IMR-90 (cell line): ENCODE measurements around the gene TMEM213.

Source experiments
- CEBPB ChIP-seq: IDR thresholded peaks from 2 replicates; pipeline ENCODE4 v1.6.1; 2012; ENCODE audit warnings: low read depth, low read length, improper control_type of control experiment
- CHD1 ChIP-seq: IDR thresholded peaks from 2 replicates; pipeline ENCODE4 v1.6.1; 2012; ENCODE audit warnings: low read depth, low read length, improper control_type of control experiment
- FOS ChIP-seq: fragments of 150-350 bp; IDR thresholded peaks from 2 replicates; pipeline ENCODE4 v1.6.1; 2016; ENCODE audit warnings: low read depth, low read length
- MAZ ChIP-seq: IDR thresholded peaks from 2 replicates; pipeline ENCODE4 v1.6.1; 2012; ENCODE audit warnings: low read depth, mild to moderate bottlenecking, low read length, improper control_type of control experiment, moderate library complexity, borderline replicate concordance
- MXI1 ChIP-seq: IDR thresholded peaks from 2 replicates; pipeline ENCODE4 v1.6.1; 2012; ENCODE audit warnings: low read depth, mild to moderate bottlenecking, low read length, moderate library complexity, borderline replicate concordance
- NFE2L2 ChIP-seq: fragments of 150-350 bp; IDR thresholded peaks from 2 replicates; pipeline ENCODE4 v1.6.1; 2016; ENCODE audit warnings: low read depth, mild to moderate bottlenecking, low read length
- POLR2A ChIP-seq: IDR thresholded peaks from 2 replicates; pipeline ENCODE4 v1.6.1; 2012; ENCODE audit warnings: mild to moderate bottlenecking, low read depth, low read length
- RCOR1 ChIP-seq: IDR thresholded peaks from 2 replicates; pipeline ENCODE4 v1.6.1; 2012; ENCODE audit warnings: mild to moderate bottlenecking, low read length, improper control_type of control experiment; ENCODE audit not compliant: insufficient replicate concordance
- RFX5 ChIP-seq: IDR thresholded peaks from 2 replicates; pipeline ENCODE4 v1.8.0; 2012; ENCODE audit warnings: low read depth, mild to moderate bottlenecking, low read length, moderate library complexity
- SMC3 ChIP-seq: fragments of 150-350 bp; IDR thresholded peaks from 2 replicates; pipeline ENCODE4 v1.6.1; 2016; ENCODE audit warnings: low read depth, mild to moderate bottlenecking, antibody characterized with exemption, low read length, moderate library complexity
- TF ChIP-seq, protein P1 (sequence below): conservative IDR thresholded peaks from 2 replicates; pipeline ENCODE4 v1.5.1; 2012; ENCODE audit warnings: mild to moderate bottlenecking, low read depth, low read length, improper control_type of control experiment
- TF ChIP-seq, protein P2 (sequence below): fragments of 150-350 bp; IDR thresholded peaks from 2 replicates; pipeline ENCODE4 v1.6.1; 2016; ENCODE audit warnings: low read depth, mild to moderate bottlenecking, low read length, moderate library complexity, borderline replicate concordance
- TF ChIP-seq, protein P3 (sequence below): fragments of 150-350 bp; IDR thresholded peaks from 2 replicates; pipeline ENCODE4 v1.6.1; 2017; ENCODE audit warnings: mild to moderate bottlenecking, antibody characterized with exemption, low read length, low read depth

DNA sequence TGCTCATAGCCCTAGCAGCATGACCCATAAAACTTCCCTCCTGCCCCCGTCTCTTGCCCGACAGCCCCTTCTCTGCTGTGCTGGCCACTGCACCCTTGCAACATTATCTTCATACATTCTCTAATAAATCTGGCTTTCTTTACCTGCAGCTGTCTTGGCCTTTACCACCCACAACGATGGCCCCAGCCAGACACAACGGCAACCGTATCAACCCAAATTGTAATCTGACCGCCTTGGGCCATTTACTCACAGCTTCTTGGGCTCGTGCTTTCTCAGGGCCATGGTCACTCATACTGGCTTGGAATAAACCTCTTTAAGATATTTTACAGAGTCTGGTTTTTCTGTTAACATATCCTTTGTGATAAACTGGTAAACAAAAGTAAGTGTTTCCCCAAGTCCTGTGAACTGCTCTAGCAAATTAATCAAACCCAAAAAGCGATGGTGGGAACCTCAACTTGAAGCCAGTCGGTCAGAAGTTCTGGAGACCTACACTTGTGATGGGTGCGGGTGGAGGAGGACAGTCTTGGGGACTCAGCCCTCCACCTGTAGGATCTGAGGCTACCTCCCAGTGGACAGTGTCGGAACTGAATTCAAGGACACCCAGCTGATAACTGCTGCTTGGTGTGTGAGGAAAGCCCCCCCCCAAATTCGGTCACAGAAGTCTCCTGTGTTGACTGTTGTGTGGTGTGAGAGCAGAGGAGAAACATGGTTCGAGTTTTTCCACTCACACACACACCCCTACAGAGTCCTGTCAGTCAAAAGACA lies 87.8 kb downstream of the TMEM213 start:
- TF ChIP-seq SMC3, result no peak
- TF ChIP-seq CEBPB, result no peak
- no peak for TF ChIP-seq CHD1
- TF ChIP-seq, protein P1, sequence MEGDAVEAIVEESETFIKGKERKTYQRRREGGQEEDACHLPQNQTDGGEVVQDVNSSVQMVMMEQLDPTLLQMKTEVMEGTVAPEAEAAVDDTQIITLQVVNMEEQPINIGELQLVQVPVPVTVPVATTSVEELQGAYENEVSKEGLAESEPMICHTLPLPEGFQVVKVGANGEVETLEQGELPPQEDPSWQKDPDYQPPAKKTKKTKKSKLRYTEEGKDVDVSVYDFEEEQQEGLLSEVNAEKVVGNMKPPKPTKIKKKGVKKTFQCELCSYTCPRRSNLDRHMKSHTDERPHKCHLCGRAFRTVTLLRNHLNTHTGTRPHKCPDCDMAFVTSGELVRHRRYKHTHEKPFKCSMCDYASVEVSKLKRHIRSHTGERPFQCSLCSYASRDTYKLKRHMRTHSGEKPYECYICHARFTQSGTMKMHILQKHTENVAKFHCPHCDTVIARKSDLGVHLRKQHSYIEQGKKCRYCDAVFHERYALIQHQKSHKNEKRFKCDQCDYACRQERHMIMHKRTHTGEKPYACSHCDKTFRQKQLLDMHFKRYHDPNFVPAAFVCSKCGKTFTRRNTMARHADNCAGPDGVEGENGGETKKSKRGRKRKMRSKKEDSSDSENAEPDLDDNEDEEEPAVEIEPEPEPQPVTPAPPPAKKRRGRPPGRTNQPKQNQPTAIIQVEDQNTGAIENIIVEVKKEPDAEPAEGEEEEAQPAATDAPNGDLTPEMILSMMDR, result no peak
- TF ChIP-seq NFE2L2, result no peak
- TF ChIP-seq MXI1, result no peak
- TF ChIP-seq POLR2A, result no peak
- TF ChIP-seq, protein P2, sequence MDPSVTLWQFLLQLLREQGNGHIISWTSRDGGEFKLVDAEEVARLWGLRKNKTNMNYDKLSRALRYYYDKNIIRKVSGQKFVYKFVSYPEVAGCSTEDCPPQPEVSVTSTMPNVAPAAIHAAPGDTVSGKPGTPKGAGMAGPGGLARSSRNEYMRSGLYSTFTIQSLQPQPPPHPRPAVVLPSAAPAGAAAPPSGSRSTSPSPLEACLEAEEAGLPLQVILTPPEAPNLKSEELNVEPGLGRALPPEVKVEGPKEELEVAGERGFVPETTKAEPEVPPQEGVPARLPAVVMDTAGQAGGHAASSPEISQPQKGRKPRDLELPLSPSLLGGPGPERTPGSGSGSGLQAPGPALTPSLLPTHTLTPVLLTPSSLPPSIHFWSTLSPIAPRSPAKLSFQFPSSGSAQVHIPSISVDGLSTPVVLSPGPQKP, result no peak
- no peak for TF ChIP-seq RCOR1
- no peak for TF ChIP-seq FOS
- TF ChIP-seq, protein P3, sequence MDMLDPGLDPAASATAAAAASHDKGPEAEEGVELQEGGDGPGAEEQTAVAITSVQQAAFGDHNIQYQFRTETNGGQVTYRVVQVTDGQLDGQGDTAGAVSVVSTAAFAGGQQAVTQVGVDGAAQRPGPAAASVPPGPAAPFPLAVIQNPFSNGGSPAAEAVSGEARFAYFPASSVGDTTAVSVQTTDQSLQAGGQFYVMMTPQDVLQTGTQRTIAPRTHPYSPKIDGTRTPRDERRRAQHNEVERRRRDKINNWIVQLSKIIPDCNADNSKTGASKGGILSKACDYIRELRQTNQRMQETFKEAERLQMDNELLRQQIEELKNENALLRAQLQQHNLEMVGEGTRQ, result no peak
- no peak for TF ChIP-seq RFX5
- TF ChIP-seq MAZ, result no peak
